AG09309 (cell line): Measurements from ENCODE around the gene TFB2M.

ENCODE experiments used
- DNase-seq: peaks from one replicate; pipeline ENCODE4 v3.0.0-alpha.2; 2010; ENCODE audit warnings: low read depth
- H3K4me3 ChIP-seq: 2 replicates; pipeline ENCODE4 v1.5.1; 2011; ENCODE audit warnings: mild to moderate bottlenecking, low read depth, low read length, moderate library complexity; ENCODE audit not compliant: control insufficient read depth
- CTCF ChIP-seq: IDR thresholded peaks from 2 replicates; pipeline ENCODE4 v1.5.1; 2011; ENCODE audit warnings: mild to moderate bottlenecking, low read depth, low read length, inconsistent platforms; ENCODE audit not compliant: insufficient read depth, control insufficient read depth; ENCODE audit errors: missing control alignments

The TFB2M gene

GRCh38 chr1:246583056-246583440 lies 17.0 kb upstream of the TFB2M start:
- no peak for DNase-seq
- no peak for TF ChIP-seq CTCF
- H3K4me3 ChIP-seq: no peak overlapping the region

DNA sequence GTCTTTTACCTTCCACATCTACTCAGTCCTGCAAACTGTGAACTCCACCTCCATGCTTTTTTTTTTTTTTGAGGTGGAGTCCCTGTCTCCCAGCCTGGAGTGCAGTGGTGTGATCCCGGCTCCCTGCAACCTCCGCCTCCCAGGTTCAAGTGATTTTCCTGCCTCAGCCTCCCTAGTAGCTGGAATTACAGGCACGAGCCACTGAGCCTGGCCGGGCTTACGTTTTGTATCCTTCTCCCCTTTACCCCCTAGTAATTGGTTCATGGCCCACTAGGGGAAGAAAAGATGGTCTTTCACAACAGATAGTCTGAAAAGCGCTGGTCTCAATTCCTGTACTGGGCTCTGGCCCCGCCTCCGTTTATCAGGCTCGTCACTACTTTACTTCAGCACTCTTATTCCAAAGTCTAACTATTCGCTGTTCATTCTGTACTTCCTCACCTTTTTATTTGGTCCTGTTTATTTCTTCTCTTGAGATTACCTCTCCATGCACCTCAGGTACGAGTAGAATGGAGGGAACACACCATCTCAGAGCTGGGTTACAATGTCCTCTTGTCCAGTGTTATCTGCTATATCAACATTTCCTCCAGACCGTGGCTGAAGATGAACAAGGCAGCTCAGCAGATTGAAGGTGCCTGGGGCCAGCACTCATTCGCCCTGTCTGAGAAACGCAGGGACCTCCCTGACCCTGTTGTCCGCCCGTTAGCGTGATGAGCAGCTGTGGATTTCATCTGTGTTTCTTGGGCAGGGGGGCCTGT lies 16.4 kb upstream of the TFB2M start:
- TF ChIP-seq CTCF: no peak
- no peak overlapping the region for H3K4me3 ChIP-seq
- DNase-seq: no peak

DNA sequence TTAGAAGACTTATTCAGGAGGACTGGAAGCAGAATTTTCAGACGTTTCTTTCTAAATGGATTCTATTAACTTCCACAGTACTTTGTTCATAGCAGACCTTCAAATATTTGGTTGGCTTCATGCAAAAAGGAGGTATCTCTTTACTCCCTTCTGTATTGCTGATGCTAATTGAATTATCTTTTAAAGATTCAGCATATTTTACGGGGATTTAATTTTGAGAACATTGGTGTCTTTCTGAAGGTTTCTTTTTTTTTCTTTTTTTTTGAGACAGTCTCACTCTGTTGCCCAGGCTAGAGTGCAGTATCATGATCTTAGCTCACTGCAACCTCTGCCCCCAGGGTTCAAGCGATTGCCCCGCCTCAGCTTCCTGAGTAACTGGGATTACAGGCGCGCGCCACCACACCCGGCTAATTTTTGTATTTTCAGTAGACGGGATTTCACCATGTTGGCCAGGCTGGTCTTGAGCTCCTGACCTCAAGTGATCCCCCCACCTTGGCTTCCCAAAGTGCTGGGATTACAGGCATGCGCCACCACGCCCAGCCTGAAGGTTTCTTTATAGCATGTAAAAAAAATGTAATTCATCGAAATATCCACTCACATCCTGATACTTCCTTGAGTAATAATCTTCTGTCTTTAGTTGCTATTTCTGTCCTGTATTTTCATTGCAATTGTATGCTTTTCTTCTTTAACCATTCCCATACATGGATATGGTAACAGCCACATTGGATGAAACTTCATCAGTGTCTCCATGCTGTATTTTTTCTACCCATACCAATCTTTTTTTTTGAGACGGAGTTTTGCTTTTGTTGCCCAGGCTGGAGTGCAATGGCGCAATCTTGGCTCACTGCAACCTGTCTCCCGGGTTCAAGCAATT lies 14.7 kb upstream of the TFB2M start:
- no peak for DNase-seq
- TF ChIP-seq CTCF: no peak
- H3K4me3 ChIP-seq: no peak overlapping the region

DNA sequence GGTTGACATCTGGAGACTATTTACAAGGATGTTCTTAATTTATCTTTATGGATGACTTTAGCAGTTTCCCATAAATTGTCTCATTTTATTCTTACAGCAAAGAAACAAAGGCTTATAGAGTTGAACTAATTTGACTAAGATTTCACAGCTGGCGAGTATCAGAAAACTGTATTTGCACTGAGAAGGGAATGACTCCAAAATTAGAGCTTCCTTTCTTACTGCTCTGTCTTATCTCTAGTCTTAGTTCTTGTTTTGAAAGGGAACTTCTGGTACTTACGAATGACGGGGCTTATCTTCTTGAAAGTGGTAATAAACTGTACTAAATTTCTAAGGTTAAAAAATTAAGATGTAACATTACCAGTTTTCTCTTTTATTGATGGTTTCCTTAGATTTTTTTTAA lies 13.8 kb upstream of the TFB2M start:
- no peak overlapping the region for H3K4me3 ChIP-seq
- no peak for TF ChIP-seq CTCF
- no peak for DNase-seq

DNA sequence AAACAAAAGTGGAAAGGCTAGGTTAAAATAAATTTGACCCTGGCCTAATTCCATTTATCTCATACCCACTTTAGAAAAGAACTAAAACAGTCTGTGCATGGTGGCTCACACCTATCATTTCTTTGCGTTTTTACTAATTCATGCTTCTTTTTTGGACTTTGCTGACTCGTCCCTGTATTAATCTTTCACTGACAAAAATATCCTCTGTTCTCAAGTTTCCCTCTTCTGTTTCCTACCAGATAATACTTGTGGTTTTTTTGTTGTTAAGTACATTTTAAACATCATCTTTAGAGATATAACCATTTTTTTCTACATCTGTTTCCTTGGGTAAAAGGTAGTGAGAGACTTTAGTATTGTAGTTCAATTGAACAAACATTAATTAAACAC lies 11.7 kb upstream of the TFB2M start:
- no peak for TF ChIP-seq CTCF
- no peak for DNase-seq
- no peak overlapping the region for H3K4me3 ChIP-seq

GRCh38 chr1:246577082-246577719 lies 11.1 kb upstream of the TFB2M start:
- no peak overlapping the region for H3K4me3 ChIP-seq
- DNase-seq: no peak
- no peak for TF ChIP-seq CTCF
